ENCODE results near the gene SURF4.
"Not testable (repeated sequence)": the region's sequence is repeated elsewhere in the genome, so short reads cannot be mapped to it uniquely, and the experiment has no call there.

Gene SURF4

DNA sequence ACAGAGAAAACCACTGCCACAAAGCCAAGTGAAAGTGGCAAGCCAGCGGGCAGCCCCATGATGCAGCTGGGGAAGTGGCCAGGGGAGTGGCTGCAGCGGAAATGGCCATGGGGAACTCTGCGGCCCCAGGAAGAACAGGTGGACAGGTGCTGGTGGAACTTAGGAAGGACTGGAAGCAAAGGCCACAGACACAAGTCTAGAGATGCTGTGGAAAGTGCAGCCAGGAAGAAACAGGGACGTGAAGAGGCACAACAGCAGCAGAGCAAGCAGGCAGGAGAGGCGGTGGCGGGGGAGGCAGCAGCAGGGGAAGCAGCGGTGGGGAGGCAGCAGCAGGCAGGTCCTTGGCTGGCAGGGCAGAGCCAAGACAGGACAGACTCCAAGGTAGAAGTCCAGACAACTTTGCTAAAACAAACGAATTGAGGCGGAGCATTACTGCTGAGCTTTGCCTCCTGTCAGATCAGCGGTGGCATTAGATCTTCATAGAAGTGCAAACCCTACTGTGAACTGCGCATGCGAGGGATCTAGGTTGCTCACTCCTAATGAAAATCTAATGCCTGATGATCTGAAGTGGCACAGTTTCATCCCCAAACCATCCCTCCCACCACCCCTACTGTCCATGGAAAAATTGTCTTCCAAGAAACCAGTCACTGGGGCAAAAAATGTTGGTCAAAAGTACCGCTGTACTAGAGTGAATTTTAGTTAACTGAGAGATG, 51.7 kb downstream of the SURF4 start:
- DNase-seq (ENCODE audit: low read depth, low spot score) = no peak
- H3K36me3 ChIP-seq (ENCODE audit: insufficient read depth, low read length) = no peaks in the 10 kb centered on the region
- no peak overlapping the region for H3K4me3 ChIP-seq
- no peak overlapping the region for H3K9ac ChIP-seq (ENCODE audit: insufficient read length)
- TF ChIP-seq EZH2 (IDR thresholded peaks at IDR 0.05) (no peak), POLR2AphosphoS5 (IDR thresholded peaks at IDR 0.05; ENCODE audit: borderline replicate concordance, low read depth, low read length) (no peak), FOXP2 (optimal IDR thresholded peaks at IDR 0.05; ENCODE audit: control extremely low read depth, extremely low read length, insufficient read depth) (no peak)
- H3K27ac ChIP-seq = no peak overlapping the region
- H3K9me3 ChIP-seq (ENCODE audit: low read depth, low read length) = no peaks in the 10 kb centered on the region

GRCh38 chr9:133323211-133323610, 52.6 kb downstream of the SURF4 start:
- Histone ChIP-seq H3K27ac (no peak overlapping the region), H3K9ac (ENCODE audit: insufficient read length) (no peak overlapping the region), H3K36me3 (ENCODE audit: insufficient read depth, low read length) (no peaks in the 10 kb centered on the region), H3K4me3 (no peak overlapping the region), H3K9me3 (ENCODE audit: low read depth, low read length) (no peaks in the 10 kb centered on the region)
- TF ChIP-seq FOXP2 (optimal IDR thresholded peaks at IDR 0.05; ENCODE audit: control extremely low read depth, extremely low read length, insufficient read depth) (no peak), POLR2AphosphoS5 (IDR thresholded peaks at IDR 0.05; ENCODE audit: borderline replicate concordance, low read depth, low read length) (no peak), EZH2 (IDR thresholded peaks at IDR 0.05) (no peak)
- no peak for DNase-seq (ENCODE audit: low read depth, low spot score)

DNA sequence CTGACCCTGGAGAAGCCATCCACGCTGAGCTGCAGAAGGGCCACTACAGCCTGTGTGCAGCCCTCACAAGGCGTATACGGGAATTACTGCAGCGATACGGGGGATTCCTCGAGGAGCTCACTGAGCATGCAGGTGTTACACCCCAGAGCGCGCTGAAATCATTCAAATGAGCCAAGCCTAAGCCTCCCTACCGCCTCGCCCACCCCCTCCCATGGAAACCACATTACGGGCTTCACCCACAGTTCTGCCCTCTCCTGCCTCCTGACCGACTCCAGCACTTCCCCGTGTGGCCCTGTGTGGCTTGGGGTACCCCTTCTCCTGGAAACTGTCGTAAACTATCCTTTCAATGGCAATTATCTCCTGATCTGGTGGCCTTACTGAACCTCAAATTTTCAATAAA, 53.2 kb downstream of the SURF4 start:
- H3K36me3 ChIP-seq (ENCODE audit: insufficient read depth, low read length) = no peaks in the 10 kb centered on the region
- H3K9me3 ChIP-seq (ENCODE audit: low read depth, low read length) = no peaks in the 10 kb centered on the region
- no peak overlapping the region for H3K27ac ChIP-seq
- H3K4me3 ChIP-seq = no peak overlapping the region
- no peak overlapping the region for H3K9ac ChIP-seq (ENCODE audit: insufficient read length)
- TF ChIP-seq POLR2AphosphoS5 (IDR thresholded peaks at IDR 0.05; ENCODE audit: borderline replicate concordance, low read depth, low read length) (no peak), FOXP2 (optimal IDR thresholded peaks at IDR 0.05; ENCODE audit: control extremely low read depth, extremely low read length, insufficient read depth) (no peak), EZH2 (IDR thresholded peaks at IDR 0.05) (no peak)
- DNase-seq (ENCODE audit: low read depth, low spot score) = no peak

- H3K9me3 ChIP-seq (ENCODE audit: low read depth, low read length) = no peaks in the 10 kb centered on the region
- no peak overlapping the region for H3K4me3 ChIP-seq
- no peaks in the 10 kb centered on the region for H3K36me3 ChIP-seq (ENCODE audit: insufficient read depth, low read length)
- H3K27ac ChIP-seq = no peak overlapping the region
- TF ChIP-seq EZH2 (IDR thresholded peaks at IDR 0.05) = no peak
- TF ChIP-seq POLR2AphosphoS5 (IDR thresholded peaks at IDR 0.05; ENCODE audit: borderline replicate concordance, low read depth, low read length) = no peak
- TF ChIP-seq FOXP2 (optimal IDR thresholded peaks at IDR 0.05; ENCODE audit: control extremely low read depth, extremely low read length, insufficient read depth) = no peak
- no peak for DNase-seq (ENCODE audit: low read depth, low spot score)
- H3K9ac ChIP-seq (ENCODE audit: insufficient read length) = no peak overlapping the region
Measured at GRCh38 chr9:133321411-133321935, 54.4 kb downstream of the SURF4 start.

- DNase-seq (ENCODE audit: low read depth, low spot score) = no peak
- Histone ChIP-seq H3K36me3 (ENCODE audit: insufficient read depth, low read length) (no peaks in the 10 kb centered on the region), H3K9me3 (ENCODE audit: low read depth, low read length) (no peaks in the 10 kb centered on the region), H3K27ac (no peak overlapping the region), H3K9ac (ENCODE audit: insufficient read length) (no peak overlapping the region), H3K4me3 (no peak overlapping the region)
- TF ChIP-seq FOXP2 (optimal IDR thresholded peaks at IDR 0.05; ENCODE audit: control extremely low read depth, extremely low read length, insufficient read depth) (no peak), POLR2AphosphoS5 (IDR thresholded peaks at IDR 0.05; ENCODE audit: borderline replicate concordance, low read depth, low read length) (no peak), EZH2 (IDR thresholded peaks at IDR 0.05) (no peak)
Measured at GRCh38 chr9:133320421-133320881, 55.4 kb downstream of the SURF4 start.

GRCh38 chr9:133317551-133317950, 58.3 kb downstream of the SURF4 start:
- H3K9me3 ChIP-seq (ENCODE audit: low read depth, low read length); H3K27ac ChIP-seq; H3K9ac ChIP-seq (ENCODE audit: insufficient read length); DNase-seq (ENCODE audit: low read depth, low spot score); H3K36me3 ChIP-seq (ENCODE audit: insufficient read depth, low read length); H3K4me3 ChIP-seq: not testable (repeated sequence)

- DNase-seq (ENCODE audit: low read depth, low spot score) = no peak
Measured at GRCh38 chr9:133315997-133316396, 59.9 kb downstream of the SURF4 start.

More at GRCh38 chr9:133315997-133316396, 59.9 kb downstream of the SURF4 start:
- no peaks in the 10 kb centered on the region for H3K36me3 ChIP-seq (ENCODE audit: insufficient read depth, low read length)
- no peak overlapping the region for H3K27ac ChIP-seq
- no peak for TF ChIP-seq EZH2 (IDR thresholded peaks at IDR 0.05)
- TF ChIP-seq POLR2AphosphoS5 (IDR thresholded peaks at IDR 0.05; ENCODE audit: borderline replicate concordance, low read depth, low read length) = no peak
- no peak for TF ChIP-seq FOXP2 (optimal IDR thresholded peaks at IDR 0.05; ENCODE audit: control extremely low read depth, extremely low read length, insufficient read depth)
- H3K9ac ChIP-seq (ENCODE audit: insufficient read length) = no peak overlapping the region
- no peaks in the 10 kb centered on the region for H3K9me3 ChIP-seq (ENCODE audit: low read depth, low read length)
- H3K4me3 ChIP-seq = no peak overlapping the region
